Endometrium (tissue), 2 donors: ENCODE measurements around the gene ZNF345.

Source experiments
- FAIRE-seq: peaks from 2 replicates; lab custom pipeline; 2012; peaks lifted over from hg19 to GRCh38; lab: Jason Lieb, UNC
- donor health status: control.
- donor health status: control.

ZNF345 gene

DNA sequence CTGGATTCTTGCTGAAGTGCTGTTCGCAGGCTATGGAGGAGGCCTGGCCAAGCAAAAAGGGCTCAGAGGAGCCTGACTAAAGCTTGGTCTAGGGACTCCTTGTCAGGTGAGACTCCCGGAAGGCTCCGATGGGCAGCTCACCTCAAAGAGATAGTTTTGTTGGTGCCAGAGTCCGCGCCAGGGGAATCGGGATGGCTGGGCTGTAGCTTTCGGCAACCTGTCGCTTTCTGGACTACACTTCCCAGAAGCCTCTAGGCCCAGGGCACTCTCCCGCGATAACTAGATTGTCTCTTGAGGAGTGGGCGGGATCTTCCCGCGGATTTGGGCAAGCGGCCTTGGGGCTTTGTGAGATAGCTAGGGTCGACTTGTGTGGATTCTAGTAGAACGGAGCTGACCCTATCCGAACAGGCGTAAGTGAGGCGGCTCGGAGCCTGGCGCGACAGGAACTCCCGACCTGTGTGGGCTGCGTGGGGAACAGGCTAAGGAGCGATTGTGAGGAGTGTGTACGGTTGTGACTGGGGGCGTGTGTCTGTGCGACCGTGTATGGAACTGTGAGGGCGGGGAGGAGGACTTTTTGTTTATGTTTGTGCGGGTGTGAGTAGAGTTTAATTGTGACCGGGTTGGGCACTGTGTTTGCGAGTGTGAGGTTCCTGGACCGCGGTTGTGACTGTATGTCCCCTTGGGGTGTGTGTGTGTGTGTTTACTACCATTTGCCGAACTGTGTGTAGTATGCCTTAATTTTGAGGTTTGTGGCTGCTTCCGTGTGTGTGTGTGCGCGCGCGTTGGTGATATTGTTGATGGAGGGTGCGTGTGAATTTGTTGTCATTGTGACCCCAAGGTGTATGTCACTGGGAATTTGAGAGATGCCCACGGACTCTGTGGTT lies at the start of gene ZNF345:
Gene ZNF345 (plus strand): TSS at position 318 of the 884 bp plus-strand sequence. CDS start 25,955 bp downstream, outside the sequence.
- peak; percentile 55 for FAIRE-seq

DNA sequence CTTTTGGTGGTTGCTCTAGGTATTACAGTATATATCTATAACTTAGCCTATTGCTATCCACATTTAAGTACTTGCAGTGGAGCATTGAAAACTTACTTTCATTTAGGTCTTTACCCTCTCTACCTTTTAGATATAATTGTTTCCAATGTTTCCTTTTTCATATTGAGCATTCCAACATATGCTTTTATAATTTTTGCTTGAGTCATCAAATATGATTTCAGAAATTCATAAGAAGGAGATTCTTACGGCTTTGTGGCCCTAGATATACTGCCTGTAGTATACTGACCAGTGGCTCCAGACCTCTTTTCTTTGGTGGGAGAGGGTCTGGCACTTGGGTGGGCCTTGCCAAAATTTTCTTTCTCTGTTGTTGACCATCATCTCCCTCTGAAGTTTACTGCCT lies 45.3 kb upstream of the ZNF345 start:
- no peak for FAIRE-seq

DNA sequence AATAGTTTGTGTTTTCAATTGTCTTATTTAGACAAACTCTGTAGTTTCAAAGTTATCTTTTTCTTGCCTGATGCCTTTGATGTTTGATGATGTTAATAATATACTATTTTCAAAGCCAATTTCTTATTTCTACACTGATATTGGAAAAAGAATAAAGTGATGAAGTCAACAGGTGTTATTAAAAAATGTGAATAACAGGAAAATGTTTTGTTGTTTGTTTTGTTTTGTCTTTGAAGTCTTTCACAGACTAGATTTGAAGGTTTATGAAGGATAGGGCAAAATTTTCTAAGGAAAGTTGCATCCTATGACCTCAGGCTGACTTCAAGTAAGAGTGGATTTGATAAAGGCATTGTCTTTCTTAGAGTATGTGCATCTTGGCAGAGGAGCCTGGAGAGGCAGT lies 43.6 kb upstream of the ZNF345 start:
- FAIRE-seq: no peak

DNA sequence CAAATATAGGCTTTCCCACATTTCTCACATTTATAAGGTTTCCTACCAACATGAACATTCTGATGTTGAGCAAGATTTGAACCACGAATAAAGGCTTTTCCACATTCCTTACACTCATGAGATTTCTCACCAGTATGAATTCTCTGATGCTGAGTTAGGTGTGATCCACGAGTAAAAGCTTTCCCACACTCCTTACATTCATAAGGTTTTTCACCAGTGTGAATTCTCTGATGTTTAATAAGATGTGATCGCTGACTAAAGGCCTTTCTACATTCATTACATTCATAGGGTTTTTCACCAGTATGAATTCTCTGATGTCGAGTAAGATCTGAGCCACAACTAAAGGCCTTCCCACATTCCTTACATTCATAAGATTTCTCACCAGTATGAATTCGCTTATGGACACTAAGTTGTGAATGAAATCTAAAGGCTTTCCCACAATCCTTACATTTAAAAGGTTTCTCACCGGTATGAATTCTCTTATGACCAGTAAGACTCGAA lies 31.5 kb upstream of the ZNF345 start:
- no peak for FAIRE-seq

- no peak for FAIRE-seq
Measured at GRCh38 chr19:36821758-36822157, 28.9 kb upstream of the ZNF345 start.

- no peak for FAIRE-seq
Measured at GRCh38 chr19:36833430-36833829, 17.2 kb upstream of the ZNF345 start.

DNA sequence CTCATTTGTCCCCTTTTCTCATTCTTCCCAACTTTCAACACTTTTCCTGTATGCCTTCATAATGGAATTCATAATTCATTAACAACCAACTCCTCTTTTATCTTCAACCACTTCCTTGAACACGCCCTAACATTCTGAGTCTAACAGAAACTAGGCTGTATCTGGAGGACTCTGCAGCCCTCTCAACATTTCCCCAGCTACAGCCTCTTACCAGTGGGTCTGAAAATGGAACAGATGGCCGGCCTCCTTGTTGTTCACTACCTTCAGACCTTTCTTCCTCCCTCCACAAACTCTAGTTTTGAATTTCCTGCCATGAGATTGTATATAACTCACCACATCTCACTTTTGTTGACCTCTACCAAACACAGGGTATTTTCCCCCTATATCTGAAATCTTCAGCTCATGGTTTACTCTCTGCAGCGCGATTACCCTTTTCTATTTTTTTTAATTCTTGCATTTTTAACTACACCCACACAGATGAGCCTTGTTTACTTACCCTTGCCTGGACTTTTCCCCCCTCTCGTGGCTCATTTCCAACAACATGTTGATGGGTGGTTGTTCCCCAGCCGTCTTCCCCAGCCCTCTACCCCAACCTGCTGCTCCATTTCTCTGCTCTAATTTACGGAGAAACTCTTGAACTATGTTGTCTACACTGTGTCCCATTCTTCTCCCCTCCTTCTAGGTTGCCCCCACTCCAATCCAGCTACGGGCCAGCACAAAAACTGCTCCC lies 13.3 kb upstream of the ZNF345 start:
- no peak for FAIRE-seq

- peak; percentile 55 for FAIRE-seq
Measured at GRCh38 chr19:36837906-36838783, 12.5 kb upstream of the ZNF345 start, which contains the start of gene ZNF790. Gene ZNF790 (minus strand): TSS chr19:36838387. CDS start chr19:36825619, 12,768 bp downstream.

GRCh38 chr19:36838784-36839324 lies 11.8 kb upstream of the ZNF345 start:
- FAIRE-seq: peak; percentile 91

DNA sequence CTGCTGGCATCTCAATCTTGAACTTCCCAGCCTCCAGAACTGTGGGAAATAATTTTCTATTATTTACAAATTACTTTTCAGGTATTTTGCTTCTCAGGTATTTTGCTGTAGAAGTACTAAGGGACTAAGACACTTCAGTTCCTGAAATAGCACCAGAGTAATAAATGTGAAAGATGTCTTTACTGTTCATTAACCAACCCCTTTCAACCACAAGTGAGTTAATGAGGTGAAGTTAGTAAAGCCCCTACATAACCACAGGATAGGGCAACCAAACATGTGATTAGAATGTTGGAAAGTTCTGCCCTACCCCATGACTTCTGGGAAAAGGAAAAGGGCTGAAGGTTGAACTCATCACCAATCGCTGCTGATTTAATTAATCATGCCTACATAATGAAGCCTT lies 2.7 kb upstream of the ZNF345 start:
- FAIRE-seq: no peak

GRCh38 chr19:36849701-36850558 lies 746 bp upstream of the ZNF345 start:
- FAIRE-seq: peak; percentile 41

- no peak for FAIRE-seq
Measured at GRCh38 chr19:36851898-36852297, 1.2 kb downstream of the ZNF345 start.

DNA sequence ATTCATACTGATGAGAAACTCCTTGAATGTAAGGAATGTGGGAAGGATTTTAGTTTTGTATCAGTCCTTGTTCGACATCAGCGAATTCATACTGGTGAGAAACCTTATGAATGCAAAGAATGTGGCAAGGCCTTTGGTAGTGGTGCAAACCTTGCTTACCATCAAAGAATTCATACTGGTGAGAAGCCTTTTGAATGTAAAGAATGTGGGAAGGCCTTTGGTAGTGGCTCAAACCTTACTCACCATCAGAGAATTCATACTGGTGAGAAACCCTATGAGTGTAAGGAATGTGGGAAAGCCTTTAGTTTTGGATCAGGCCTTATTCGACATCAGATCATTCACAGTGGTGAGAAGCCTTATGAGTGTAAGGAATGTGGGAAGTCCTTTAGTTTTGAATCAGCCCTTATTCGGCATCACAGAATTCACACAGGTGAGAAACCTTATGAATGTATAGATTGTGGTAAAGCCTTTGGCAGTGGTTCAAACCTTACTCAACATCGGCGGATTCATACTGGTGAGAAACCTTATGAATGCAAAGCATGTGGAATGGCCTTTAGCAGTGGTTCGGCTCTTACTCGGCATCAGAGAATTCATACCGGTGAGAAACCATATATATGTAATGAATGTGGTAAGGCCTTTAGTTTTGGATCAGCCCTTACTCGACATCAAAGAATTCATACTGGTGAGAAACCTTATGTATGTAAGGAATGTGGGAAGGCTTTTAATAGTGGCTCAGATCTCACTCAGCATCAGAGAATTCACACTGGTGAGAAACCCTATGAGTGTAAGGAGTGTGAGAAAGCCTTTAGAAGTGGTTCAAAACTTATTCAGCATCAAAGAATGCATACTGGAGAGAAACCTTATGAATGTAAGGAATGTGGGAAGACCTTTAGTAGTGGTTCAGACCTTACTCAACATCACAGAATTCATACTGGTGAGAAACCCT lies 26.6 kb downstream of the ZNF345 start:
- FAIRE-seq: no peak

GRCh38 chr19:36891768-36892357 lies 41.2 kb downstream of the ZNF345 start:
- no peak for FAIRE-seq

GRCh38 chr19:36894849-36895383 lies 44.2 kb downstream of the ZNF345 start:
- no peak for FAIRE-seq

- no peak for FAIRE-seq
Measured at GRCh38 chr19:36898422-36898821, 47.7 kb downstream of the ZNF345 start.

GRCh38 chr19:36915992-36916830 lies 65.5 kb downstream of the ZNF345 start, which contains the start of the genes ZNF568 and ZNF829:
Gene ZNF568 (plus strand): TSS chr19:36916332. CDS start chr19:36922771, 6,439 bp downstream.
Gene ZNF829 (minus strand): TSS chr19:36916291. CDS start chr19:36915167, 1,124 bp downstream.
- FAIRE-seq: no peak

- FAIRE-seq: no peak
Measured at GRCh38 chr19:36916991-36917390, 66.3 kb downstream of the ZNF345 start.
